HCT116 (cell line): Measurements from ENCODE around the gene CHDH.

Experiments used
- EZH2 ChIP-seq: fragments of 200-600 bp; sonication (generic); IDR thresholded peaks from 2 replicates; pipeline ENCODE4 v1.6.1; 2017; ENCODE audit warnings: antibody characterized with exemption, mixed run types
- TF ChIP-seq, protein P1 (sequence below), 3 experiments: fragments of 200-600 bp in 1 of 3; sonication (generic) in 1 of 3; IDR thresholded peaks in 2 of 3; conservative IDR thresholded peaks in 1 of 3; 2 replicates each; pipeline ENCODE4 v1.5.1; 2012 to 2017; ENCODE audit warnings: low read depth in 2 of 3, low read length in 2 of 3, antibody characterized with exemption in 1 of 3, borderline replicate concordance in 1 of 3, control low read depth in 1 of 3, mild to moderate bottlenecking in 1 of 3, mixed read lengths in 1 of 3, mixed run types in 1 of 3, moderate library complexity in 1 of 3; ENCODE audit not compliant: insufficient read depth in 1 of 3

DNA sequence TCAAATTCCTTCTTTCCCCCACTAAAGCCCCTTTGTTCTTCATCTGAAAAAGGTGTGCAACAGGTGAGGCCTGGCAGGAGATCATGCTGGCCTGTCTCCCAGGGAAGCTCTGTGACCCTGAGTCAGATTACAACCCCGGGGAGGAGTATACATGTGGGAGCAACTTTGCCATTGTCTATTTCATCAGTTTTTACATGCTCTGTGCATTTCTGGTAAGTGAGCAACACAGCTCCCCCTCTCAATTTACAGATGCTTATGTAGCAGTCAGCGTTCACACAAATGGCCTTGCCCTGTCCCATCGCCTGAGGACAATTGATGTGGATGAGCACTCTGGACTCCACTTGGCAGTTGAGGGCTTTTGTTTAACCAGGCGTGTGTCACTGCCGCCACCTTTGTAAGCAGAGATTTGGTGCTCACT is 70.4 kb downstream of the CHDH start:
- TF ChIP-seq, protein P1, sequence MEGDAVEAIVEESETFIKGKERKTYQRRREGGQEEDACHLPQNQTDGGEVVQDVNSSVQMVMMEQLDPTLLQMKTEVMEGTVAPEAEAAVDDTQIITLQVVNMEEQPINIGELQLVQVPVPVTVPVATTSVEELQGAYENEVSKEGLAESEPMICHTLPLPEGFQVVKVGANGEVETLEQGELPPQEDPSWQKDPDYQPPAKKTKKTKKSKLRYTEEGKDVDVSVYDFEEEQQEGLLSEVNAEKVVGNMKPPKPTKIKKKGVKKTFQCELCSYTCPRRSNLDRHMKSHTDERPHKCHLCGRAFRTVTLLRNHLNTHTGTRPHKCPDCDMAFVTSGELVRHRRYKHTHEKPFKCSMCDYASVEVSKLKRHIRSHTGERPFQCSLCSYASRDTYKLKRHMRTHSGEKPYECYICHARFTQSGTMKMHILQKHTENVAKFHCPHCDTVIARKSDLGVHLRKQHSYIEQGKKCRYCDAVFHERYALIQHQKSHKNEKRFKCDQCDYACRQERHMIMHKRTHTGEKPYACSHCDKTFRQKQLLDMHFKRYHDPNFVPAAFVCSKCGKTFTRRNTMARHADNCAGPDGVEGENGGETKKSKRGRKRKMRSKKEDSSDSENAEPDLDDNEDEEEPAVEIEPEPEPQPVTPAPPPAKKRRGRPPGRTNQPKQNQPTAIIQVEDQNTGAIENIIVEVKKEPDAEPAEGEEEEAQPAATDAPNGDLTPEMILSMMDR (IDR thresholded peaks at IDR 0.05 in 2 of 3, conservative IDR thresholded peaks at IDR 0.05 in 1 of 3; ENCODE audit: borderline replicate concordance in 1 of 3, insufficient read depth in 1 of 3, low read depth in 2 of 3, low read length in 2 of 3) = no peak
- no peak for TF ChIP-seq EZH2
